Hematopoietic multipotent progenitor cell treated with erythropoietin and hydrocortisone succinate and interleukin-3 and kit ligand, for 17 days (in vitro differentiated cells): Measurements from ENCODE around the gene WFDC12.

ENCODE experiments used
- DNase-seq: peaks from one replicate; pipeline ENCODE4 v3.0.0-alpha.2; 2015; ENCODE audit warnings: low spot score

The WFDC12 gene

DNA sequence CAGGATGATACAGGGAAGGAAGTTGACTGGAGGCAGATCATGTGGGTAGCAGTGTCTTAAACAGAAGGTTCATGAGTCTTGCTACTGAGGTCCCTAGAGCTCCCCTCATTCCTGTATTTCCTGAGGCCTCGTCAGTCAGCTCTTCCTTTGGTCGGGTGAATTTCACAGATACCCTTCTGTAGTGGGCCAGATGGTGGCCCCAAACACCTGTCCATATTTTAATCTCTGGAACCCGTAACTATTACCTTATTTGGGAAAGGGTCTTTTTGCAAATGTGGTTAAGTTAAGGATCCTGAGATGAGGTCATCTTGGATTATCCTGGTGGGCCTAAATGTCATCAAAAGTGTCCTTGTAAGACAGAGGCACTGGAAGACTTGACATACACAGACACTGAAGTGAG lies 32.9 kb downstream of the WFDC12 start:
- no peak for DNase-seq

DNA sequence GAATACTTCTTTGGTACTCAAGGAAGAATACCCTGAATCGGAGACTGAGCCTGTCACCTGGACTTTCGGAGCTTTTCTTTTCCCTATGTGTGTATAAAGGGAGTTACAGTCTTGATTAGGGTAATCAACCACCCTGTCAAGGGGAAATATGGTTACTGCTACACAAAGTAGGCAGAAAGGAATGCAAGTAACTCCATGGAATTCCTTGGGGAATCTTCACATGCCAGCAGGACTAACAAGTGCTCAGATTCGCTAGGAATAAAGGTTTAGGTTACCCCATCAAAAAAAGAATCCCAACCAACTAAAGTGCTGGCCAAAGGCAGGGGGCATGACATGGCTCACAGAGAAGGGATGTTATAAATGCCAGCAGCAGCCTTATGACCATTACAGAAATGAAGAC lies 33.8 kb downstream of the WFDC12 start:
- no peak for DNase-seq

DNA sequence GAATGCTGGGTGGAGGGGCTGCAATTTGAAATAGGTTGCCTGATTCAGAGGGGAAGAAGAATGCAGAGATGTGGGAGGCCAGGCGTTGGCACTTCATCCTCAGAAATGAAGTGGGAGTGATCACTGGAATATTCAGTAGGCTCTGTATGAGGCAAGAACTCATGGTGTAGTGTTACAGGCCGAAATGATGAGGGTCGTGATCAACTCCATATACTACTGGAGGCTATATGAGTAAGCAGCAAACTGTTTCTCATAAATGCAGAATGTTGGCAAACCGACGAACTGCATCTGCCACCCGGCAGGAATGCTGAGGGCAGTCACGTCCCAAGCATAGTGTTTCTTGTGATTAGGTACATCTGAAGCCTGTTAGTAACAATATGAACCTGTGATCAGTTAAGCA lies 36.0 kb downstream of the WFDC12 start:
- no peak for DNase-seq

DNA sequence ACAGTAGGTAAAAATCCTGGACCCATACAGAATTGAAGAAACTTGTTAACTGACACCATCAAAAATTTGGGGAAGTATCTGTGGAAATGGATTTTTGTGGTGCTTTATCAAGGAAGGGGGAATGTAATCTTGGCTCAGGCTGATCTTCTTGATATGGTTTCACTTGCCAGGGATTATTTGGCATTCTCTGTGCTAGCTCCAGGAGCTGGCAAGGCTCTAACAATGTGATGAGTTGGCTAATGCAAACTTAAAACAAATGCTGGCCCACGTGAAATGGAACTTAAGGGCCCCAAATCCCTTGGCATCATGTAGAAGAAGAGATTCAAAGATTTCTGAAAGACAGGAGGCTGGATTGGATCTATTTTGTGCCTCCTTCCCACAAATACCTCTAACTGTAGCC lies 36.5 kb downstream of the WFDC12 start:
- no peak for DNase-seq

DNA sequence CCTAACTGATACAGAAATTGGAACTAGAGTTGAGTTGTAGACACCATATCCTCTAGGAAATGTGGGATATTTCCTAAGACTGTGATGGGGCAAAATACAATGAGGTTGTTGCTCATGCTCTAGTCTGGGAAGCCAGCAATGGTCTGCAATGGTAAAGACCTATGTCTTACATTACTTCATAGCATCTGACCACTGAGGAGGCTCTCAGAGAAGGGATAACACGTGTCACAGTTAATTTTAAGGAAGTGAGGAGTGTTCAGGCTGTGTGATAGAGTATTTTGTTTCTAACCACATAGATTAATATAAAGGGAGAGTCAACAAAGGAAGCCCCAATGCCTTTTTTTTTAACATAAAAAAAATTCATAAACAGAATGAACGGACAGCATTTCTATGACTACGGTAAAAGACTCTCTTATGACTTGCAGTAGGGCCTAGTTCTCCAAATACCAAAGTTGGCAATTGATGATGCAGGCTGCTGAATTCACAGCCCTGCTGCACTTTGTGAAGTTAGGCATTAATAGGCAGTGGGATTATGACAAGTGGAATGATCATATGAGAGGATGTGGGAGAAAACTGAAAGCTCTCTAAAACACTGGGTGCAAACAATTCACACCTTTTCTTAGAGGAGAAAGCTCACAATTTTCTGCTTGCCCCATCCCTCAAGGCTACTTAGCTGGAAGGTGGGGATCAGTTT lies 37.0 kb downstream of the WFDC12 start:
- no peak for DNase-seq

DNA sequence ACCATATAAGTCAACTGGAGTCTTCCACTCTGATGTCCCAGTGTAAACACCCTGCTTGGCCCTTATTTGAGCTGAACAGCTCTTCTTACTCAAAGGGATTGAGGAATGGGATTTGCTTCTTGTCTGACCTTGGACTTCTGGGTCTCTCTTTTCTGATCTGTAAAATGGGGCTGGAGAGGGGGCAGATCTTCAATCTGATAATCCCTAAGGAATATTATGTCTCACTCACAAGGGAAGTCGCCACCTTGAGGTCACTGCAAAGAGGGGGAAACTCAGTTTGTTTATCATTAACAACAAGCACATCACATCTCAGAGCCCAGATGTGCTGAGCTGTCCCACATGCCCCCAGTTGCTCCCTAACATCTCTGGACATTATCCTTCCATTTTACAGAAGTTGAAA lies 38.4 kb downstream of the WFDC12 start:
- DNase-seq = no peak

DNA sequence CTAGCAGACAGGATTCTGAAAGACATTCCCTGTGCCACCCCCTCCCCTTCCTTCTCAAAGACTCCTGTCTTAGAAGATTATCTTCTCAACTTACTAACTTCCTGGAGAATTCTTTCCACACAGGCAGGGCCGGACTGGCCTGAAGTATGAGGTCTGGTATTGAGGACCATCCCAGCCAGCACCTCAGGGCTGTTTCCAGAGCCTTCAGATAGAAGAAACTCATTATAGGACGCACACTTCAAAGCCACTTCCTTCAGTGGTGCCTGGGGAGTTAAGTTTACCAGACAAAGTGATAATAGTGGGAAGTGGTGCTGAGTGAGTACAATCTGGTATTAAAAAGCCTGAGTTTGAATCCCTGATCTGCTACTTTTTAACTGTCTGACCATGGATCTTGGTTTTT lies 39.0 kb downstream of the WFDC12 start:
- DNase-seq = no peak

DNA sequence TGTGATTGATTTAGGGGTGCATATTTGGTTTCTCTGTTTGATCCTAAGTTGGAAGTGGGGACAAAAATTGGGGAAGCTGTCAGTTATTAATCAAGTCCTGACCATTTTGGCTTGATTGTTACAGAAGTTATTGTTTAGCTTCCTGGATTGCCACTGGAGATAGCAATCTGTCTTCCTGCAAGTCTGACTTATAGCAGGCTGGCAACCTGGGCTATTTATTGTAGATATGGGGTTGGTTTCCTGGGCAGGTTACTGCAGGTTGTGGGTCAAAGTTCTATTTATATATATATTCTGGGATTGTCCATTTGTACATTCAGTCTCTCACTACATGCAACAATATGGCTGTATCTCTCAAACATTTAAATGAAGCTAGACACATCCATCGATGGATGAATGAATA lies 41.1 kb downstream of the WFDC12 start:
- DNase-seq = no peak

DNA sequence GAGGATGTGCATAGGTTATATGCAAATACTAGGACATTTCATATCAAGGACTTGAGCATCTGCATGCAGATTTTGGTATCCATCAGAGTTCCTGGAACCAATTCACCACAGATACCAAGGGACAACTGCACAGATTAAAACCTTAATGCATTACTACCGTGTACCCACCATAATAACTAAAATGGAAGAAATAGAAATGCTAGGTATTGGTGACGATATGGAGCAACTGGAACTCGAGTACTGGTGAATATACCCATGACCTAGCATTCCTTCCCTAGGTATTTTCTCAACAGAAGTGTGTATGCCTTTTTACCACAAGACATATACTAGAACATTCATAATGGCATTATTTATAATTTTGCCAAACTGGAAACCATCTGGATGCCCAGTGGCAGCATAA lies 41.8 kb downstream of the WFDC12 start:
- no peak for DNase-seq

DNA sequence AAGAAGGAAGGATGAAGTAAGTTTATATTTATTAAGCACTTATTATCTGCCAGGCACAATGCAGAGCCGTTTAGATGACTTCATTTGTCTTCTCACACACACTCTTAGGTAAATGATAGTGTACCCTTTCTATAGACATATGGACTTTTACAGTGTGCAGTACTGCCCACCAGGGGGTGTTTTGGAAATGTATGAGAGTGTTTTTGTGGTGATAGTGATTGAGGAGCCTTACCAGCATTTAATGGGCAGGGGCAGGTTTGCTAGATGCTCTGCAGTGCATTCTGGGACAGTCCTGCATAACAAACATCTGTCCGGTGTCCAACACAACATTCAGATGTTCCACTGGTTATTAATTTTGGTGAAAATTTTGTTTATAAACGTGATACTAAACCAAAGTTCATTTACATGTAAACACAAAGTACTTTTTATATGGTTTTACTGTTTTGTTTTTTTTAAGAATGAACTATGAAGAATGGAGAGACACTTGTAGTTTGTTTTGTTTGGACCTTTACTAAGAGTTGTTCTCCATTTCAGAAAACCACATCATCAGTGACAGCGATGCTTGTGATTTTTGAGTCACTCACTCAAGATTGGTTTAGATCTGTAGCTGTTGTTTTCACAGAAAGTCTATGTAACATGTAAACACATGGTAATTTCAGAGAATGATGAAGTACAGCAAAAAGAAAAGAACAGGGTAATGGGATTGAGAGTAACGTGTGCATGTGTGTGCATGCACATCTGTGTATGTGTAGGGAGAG lies 43.2 kb downstream of the WFDC12 start:
- DNase-seq = no peak

DNA sequence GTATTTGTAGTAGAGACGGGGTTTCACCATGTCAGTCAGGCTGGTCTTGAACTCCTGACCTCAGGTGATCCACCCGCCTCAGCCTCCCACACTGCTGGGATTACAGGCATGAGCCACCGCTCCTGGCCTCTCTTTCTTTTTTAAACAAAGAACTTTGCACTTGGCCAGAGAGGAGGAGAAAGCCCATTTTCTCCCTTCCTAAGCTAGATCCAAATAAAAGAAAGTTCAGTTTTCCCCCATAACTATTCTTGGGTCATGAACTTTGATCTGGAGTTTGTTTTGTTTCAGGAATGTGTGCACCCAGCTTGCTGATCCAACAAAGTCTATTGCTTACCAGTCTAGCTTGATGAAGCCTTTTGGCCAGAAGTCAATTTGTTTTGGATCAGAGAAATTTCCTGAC lies 46.7 kb downstream of the WFDC12 start:
- no peak for DNase-seq
